Measurements from ENCODE around the gene HDAC4. TPM values are rescaled to one million over a fixed set of nuclear protein-coding genes. Genes with fewer than 3 reads are reported as not detected.

HDAC4 gene
- total and polyA plus RNA-seq, 7 donors, result 7.9 to 329 (median 129) TPM

DNA sequence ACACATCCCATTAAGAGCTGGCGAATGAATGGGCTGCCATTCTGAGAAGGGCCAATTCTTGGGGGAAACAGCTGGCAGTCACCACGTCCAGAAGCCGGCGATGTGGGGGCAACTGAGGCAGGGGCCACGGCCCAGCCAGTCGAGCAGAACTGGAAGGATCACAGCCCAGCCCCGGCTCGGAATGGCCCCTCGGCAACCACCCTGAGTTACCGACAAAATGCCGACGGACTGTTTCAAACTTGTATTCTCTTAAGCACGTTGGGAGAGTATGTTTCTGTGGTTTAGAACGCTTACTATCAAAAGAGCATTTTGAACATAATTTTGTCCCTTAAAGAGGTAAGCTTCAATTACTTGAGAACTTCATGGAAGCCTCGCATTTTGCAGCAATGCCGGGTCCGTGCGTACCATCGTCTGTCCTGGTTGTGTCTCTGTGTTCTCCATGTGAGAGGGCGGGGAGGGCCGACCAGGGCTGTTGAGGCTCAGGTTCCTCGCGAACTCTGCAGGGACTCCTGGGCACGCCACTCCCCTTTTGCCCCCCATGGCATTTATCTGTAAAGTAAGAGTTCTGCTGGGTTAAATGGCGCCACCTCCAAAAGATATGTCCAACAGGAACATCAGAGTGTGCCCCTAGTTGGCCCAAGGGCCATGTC lies 397.1 kb downstream of the HDAC4 start:
- Histone ChIP-seq H3K4me1 (no peaks in the 10 kb centered on the region), H3K4me3 (no peak overlapping the region), H3K36me3 (ENCODE audit: insufficient read depth in 1 of 2, low read depth in 1 of 2) (no peaks in the 10 kb centered on the region), H3K27me3 (ENCODE audit: insufficient read depth in 3 of 3, low read length in 2 of 3) (peaks cover 0 to 62% (median 0%) of the 10 kb centered on the region in 3 donors), H3K9me3 (peaks cover 4% of the 10 kb centered on the region), H3K27ac (no peak overlapping the region)
- no peak for DNase-seq
- WGBS, 3 donors, result 60 to 63% (median 62%) methylated on average over 25 of the region's 25 CpGs
- TF ChIP-seq, protein P1, sequence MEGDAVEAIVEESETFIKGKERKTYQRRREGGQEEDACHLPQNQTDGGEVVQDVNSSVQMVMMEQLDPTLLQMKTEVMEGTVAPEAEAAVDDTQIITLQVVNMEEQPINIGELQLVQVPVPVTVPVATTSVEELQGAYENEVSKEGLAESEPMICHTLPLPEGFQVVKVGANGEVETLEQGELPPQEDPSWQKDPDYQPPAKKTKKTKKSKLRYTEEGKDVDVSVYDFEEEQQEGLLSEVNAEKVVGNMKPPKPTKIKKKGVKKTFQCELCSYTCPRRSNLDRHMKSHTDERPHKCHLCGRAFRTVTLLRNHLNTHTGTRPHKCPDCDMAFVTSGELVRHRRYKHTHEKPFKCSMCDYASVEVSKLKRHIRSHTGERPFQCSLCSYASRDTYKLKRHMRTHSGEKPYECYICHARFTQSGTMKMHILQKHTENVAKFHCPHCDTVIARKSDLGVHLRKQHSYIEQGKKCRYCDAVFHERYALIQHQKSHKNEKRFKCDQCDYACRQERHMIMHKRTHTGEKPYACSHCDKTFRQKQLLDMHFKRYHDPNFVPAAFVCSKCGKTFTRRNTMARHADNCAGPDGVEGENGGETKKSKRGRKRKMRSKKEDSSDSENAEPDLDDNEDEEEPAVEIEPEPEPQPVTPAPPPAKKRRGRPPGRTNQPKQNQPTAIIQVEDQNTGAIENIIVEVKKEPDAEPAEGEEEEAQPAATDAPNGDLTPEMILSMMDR (IDR thresholded peaks at IDR 0.05), result no peak
- intact Hi-C loops (cut with DNase I), result no loop called here
- ATAC-seq, result no peak

DNA sequence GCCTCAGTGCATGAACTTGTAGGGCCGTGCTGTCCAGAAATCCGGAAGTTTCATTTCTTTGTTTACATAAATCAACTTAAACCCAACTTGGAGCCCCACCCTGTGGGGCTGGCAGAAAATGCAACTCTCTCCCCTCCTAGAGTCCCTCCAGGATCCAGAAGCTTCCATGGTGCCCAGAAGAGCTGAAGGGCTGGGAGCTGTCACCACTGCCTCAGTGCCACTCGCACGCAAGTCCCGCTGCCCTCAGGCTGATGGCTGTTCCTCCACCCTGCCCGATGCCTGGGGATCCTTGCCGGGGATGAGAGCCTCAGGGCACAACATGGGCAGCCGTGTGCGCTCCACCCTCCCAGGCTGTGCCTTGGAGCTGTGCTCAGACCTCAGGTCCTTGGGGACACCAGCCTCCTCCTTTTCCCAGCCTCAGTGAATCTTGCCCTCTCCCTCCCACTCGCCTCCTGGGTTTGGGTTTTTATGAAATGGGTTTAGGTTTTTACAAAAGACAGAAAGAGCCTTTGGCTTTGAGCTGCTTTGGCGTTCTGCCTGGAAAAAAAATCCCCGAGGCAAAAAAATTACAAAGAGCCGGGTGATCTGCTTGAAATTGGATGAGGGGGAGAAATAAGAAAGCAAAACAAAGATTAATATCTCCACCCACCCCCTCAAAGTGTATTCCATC lies 397.7 kb downstream of the HDAC4 start:
- intact Hi-C loops (cut with DNase I), result no loop called here
- Histone ChIP-seq H3K27me3 (ENCODE audit: insufficient read depth in 3 of 3, low read length in 2 of 3) (peaks cover 0 to 63% (median 0%) of the 10 kb centered on the region in 3 donors), H3K4me3 (no peak overlapping the region), H3K36me3 (ENCODE audit: insufficient read depth in 1 of 2, low read depth in 1 of 2) (no peaks in the 10 kb centered on the region), H3K27ac (no peak overlapping the region), H3K9me3 (peaks cover 4% of the 10 kb centered on the region), H3K4me1 (no peaks in the 10 kb centered on the region)
- ATAC-seq (no peak), DNase-seq (peak in 1 of 2 donors; percentile 32)
- WGBS, 3 donors, result 23 to 29% (median 26%) methylated on average over 13 of the region's 13 CpGs
- TF ChIP-seq, protein P1 (IDR thresholded peaks at IDR 0.05), result no peak

DNA sequence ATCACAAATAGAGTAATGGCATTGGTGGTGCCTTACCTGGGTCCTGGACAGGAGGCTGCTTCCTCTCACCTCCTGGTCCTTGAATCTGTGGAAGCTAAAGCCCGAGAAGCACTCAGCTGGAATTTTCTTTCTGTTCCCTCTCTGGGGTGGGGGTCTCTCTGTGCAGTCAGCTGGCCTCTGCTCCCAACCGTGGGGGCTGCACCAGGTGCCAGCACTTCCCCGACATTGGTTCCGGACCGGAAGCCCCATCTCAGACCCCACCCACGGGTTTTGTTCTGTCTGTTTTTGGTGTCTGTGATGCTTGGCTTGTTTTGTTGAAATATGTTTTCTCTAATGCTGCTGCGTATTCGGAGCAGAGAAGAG lies 398.2 kb downstream of the HDAC4 start:
- Histone ChIP-seq H3K27me3 (ENCODE audit: insufficient read depth in 3 of 3, low read length in 2 of 3) (peaks cover 0 to 63% (median 0%) of the 10 kb centered on the region in 3 donors), H3K4me1 (no peaks in the 10 kb centered on the region), H3K4me3 (no peak overlapping the region), H3K9me3 (peaks cover 4% of the 10 kb centered on the region), H3K27ac (no peak overlapping the region), H3K36me3 (ENCODE audit: insufficient read depth in 1 of 2, low read depth in 1 of 2) (no peaks in the 10 kb centered on the region)
- TF ChIP-seq, protein P1 (IDR thresholded peaks at IDR 0.05), result no peak
- intact Hi-C loops (cut with DNase I), result no loop called here
- WGBS, 3 donors, result 36 to 48% (median 43%) methylated on average over 8 of the region's 8 CpGs
- DNase-seq (no peak), ATAC-seq (no peak)

DNA sequence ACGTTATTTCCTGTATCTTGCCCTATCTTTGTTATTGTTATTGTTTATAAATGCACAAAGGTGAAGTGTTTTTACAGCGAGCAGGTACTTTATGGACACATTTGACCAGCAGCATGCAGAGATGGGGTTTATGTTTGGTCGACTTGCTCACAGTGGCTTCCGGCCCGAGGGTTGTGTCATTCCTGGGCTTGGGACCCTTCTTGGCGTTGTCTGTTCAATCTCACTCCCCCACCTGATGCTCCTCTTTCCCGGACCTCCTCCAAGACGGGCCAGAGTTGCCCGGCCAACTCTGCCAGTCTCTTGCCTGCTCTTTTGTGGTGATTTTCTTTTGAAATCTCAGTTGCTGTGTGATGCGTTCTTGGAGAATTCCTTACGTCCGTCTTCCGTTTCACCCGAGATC lies 399.0 kb downstream of the HDAC4 start:
- ATAC-seq (no peak), DNase-seq (no peak)
- Histone ChIP-seq H3K27ac (no peak overlapping the region), H3K4me3 (no peak overlapping the region), H3K9me3 (peaks cover 4% of the 10 kb centered on the region), H3K27me3 (ENCODE audit: insufficient read depth in 3 of 3, low read length in 2 of 3) (peaks cover 0 to 57% (median 0%) of the 10 kb centered on the region in 3 donors), H3K36me3 (ENCODE audit: insufficient read depth in 1 of 2, low read depth in 1 of 2) (no peaks in the 10 kb centered on the region), H3K4me1 (no peaks in the 10 kb centered on the region)
- intact Hi-C loops (cut with DNase I), result no loop called here
- 86 to 91% (median 89%) methylated on average over 14 of the region's 14 CpGs for WGBS, 3 donors
- TF ChIP-seq, protein P1 (IDR thresholded peaks at IDR 0.05), result no peak

Data from psoas muscle (tissue), 8 donors.